Islet precursor cell (in vitro differentiated cells): ENCODE data around the gene HLF.
A peak's percentile ranks its signal among the peaks of the same experiment; 100 is the strongest.

Experiments
- DNase-seq: peaks from one replicate; pipeline ENCODE4 v3.0.0-alpha.2; 2018

Gene HLF

DNA sequence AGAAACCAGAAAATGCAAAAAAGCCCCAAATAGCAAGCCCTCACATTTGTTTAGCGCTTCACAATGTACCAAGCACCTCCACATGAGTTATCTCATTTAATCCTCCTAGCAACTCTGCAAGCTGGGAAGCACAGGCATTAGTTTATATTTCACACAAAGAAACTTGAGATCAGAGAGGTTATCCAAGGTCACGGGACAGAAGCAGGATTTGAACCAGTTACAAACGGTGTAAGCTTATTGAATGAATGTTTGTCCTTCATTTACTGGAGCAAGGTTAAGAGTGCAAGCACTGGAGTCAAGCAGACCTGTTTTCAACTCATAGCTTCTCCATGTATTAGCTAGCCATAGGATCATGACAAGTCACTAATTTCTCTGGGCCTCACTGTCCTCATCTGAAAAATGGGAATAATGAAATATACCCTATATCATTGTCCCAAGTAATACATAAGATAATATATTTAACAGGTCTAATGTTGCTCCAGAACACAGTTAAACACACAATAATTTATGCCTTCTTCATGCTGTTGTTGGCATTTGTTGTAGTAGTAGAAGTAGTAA, 6.1 kb upstream of the HLF start:
- DNase-seq = no peak

DNA sequence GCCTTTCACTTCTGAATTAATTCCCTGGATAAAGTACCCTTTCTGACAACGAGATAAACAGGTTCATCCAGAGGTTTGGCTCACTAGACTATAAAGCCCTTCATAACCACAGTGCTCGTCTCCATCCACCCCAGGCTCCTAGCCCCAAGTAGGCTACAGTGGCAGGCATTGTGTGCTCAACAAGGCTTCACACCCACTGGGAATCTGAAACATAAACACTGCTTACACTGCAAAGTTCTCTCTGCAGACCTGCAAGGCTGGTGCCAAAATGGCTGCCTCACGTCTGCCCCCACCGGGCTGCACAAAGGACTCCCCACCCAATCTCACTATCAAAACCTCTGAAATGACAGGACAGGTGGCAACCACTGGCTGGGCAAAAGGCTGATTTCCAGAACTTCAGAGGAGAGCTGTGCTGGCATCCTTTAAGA, 5.1 kb upstream of the HLF start:
- no peak for DNase-seq

DNA sequence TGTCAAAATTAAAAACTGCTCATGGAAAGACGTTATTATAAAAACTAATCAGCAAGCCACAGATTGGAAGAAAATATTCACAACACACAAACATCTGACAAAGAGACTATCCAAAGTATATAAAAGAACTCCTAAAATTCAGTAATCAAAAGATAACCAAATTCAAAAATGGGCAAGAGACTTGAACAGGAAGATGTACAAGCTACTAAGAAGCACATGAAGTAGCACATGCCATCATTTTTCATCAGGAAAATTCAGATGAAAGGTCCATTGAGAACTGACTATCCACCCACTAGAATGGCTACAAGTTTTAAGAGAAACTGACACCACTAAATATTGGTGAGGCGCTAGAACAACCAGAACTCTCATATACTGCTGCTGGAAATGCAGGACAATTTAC, 3.4 kb upstream of the HLF start:
- no peak for DNase-seq

DNA sequence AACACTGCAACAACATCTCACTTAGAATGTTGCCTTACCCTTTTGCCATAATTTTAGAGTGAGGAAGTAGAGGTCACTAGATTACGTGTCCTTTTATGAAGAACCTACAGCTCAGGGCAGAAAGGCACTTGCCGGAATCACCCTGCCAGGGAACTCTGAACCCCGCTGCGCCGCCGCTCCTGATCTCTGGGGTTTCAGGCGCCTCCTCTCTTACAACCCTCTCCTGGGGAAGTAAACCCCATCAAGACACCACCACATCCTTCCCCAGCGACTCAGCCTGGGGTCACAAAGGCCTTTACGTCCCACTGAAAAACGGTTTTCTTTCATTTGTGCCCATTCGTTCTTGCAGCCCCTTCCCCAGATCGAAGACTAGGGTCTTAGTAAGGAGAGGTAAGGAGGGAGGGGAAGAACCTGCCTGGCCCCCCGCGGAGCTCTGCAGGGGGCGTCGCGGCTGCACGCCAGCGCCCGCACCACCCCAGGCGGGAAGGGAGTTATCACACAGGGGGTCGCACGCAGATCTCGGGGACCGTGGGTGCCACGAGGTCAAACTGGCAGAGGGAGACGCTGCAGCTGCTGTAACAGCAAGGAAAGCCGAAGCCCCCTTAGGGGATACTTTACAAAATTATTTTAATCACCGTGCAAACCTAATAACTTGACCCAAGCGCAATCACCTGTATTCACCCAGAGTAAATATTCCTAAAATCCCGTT, 1.0 kb upstream of the HLF start:
- no peak for DNase-seq

DNA sequence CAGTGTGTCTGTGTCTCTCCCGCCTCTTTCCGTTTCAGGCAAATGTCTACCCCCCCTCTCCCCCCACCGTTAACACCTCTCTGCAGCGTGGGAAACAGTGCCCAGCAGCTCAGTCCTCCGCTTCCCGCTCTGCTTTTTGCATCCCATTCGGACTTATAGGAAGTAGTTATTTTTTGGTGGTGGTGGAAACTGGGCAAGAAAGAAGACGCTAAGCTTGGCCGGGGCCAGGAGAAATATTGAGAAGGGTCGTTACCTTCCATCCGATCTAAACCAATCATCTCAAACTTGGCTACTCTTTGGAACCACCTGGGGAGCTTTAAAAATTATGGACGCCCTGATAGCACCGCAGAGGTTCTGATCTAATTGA, 499 bp upstream of the HLF start:
- DNase-seq = no peak

DNA sequence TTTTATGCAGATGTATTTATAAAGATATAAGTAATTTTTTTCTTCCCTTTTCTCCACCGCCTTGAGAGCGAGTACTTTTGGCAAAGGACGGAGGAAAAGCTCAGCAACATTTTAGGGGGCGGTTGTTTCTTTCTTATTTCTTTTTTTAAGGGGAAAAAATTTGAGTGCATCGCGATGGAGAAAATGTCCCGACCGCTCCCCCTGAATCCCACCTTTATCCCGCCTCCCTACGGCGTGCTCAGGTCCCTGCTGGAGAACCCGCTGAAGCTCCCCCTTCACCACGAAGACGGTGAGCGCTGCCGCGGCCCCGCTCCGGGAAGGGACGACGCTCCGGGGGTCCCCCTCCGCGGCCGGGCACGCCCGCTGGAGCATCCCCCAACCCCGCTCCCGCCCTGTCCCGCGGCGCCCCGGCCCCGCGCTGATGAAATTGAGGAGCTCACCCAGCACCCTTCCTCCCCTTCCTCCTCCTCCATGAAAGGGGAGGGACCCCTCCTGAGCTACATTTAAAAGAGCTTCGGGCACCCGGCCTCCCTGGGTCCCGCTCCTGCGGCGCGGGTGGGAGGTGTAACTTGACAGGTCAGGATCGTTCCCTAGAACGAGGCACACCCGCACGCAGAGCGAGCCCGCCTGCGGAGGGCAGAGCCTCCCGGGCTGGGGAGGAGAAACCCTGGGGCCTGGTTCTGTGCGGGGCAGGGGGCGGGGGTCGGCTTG, 706 bp downstream of the HLF start:
- peak; percentile 67 for DNase-seq

DNA sequence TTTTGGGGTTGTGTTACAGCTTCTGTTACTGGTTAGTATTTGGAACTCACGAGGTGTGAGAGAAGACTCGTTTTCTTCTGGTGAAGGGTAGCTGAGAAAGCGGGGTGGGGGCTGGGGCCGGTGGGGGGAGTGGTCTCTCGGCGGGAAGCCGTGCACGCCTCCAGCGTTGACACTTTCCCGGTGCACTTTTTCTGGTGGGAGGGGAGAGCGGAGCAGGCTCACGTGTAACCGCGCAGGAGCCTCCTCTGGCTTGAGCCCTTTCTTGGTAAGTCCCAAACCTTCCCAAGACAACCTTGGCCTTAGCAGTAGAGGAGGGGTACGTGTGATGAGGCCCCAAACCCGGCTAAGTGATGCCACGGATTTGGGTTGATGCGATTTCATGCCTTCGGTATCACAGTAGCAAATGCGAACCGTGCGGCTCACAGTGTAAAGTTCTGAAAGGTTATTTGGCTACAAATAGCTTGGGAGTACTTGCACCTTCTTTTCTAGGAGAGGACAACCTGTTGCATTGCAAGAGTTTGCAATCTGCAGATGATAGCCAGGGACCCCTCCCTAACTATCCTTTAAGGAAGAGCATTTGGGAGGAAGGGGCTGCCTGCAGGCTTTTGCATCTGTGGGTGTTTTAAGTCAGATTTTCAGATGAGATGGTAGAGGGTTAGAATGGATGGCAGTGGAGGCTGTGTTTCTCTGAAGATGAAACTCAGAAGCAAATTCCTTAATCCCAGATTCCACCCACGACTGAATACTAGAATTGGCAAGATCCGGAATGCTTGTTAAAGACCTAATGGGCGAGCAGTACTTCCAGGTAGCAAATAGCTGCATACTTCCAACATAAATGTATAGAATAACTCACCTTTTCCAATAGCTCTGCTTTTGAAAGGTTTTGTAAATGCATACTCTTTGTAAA, 1.5 kb downstream of the HLF start:
- DNase-seq = peak; percentile 56

DNA sequence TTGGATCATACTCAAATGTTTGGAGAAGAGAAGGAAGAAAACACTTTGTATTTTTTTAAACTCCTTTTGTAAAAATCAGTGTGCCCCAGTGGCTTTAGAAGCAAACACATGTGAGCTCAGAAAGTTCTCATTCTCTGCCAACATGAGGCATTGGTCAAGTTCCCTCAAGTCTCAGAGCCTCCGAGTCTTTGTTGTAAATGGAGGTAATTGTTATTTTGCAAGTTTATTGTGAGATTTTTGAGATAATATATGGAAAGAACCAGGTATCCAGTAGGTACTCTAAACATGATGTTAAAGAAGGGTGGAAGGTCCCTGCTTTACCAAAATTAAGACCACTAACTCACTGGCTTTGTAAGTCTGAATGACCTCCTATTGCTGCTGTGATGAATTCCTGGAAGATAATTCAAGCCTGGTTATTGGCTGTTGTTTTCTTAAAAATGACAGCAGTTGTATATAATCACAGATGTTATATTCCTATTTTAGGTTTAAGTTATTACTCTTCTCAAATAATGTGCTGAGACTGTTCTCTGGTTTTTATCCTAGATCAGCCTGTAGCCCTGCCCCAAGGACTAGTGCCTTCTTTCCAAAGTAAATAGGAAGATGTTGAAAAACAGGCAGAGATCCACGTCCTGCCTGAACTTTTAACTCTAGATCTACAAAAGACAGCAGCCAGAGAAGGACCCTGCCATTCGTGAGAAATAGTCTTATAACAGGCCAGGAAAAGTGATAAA, 2.4 kb downstream of the HLF start:
- no peak for DNase-seq

DNA sequence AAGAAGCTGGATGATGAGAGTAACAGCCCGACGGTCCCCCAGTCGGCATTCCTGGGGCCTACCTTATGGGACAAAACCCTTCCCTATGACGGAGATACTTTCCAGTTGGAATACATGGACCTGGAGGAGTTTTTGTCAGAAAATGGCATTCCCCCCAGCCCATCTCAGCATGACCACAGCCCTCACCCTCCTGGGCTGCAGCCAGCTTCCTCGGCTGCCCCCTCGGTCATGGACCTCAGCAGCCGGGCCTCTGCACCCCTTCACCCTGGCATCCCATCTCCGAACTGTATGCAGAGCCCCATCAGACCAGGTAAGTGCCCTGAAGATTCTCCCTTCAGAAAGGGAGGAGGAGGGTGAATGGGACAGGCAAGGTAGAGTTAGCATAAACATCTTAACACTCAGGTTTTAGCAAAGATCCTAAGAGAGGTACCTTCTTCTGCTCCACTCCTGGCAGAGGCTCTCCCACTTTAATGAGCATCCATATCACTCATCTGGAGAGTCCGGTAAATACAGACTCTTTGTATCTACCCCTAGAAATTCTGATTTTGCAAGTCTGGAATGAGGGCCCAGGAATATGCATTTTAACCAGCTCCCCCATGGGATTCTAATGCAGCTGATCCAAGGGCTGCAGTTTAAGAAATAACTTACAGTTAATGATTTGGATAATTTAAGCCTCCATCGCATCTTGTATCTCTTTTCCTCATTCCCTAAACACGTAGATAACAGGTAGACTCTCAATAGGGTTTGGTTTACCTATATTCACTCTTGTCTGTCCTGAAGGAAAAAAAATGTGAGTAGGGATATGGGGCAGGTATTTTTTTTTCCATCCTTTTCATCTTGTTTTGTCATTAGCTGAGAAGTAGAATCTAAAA, 3.3 kb downstream of the HLF start:
- DNase-seq = no peak

DNA sequence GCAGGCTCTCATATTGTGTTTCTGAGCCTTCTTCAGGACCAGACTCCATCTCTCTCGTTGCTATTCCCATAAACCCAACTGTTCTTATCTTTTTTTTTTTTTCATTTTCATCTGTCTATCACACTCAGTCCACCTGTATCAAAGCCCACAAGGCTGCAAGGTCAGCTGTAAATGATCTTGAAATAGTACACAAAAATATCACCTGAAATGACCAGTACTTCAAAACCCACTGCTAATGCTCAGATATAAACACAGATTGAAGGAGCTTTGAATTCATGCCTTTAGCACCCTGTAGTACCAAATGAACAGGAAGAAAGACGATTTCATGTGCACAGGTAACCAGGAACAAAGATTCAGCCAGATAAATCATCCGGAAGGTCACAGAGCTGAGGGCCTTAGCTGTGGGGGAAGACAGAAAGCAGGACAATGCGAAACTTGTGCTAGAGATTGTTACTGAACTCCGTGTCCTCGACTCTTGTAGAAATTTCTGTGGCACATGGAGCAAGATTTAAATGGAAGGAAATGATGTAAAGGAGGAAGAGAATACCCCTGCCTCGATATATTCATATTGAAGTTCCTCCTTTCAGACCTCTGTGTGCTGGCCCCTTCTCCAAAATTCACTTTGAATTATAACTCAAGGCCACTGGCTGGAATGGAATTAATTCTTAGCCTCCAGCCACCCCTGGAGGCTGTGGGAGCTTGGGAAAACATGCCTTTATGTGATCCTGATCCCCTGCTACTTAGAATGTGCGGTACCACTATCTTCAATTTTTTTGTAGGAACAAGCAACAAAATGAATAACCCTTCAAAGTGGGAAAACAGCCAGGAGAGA, 4.1 kb downstream of the HLF start:
- DNase-seq = no peak

DNA sequence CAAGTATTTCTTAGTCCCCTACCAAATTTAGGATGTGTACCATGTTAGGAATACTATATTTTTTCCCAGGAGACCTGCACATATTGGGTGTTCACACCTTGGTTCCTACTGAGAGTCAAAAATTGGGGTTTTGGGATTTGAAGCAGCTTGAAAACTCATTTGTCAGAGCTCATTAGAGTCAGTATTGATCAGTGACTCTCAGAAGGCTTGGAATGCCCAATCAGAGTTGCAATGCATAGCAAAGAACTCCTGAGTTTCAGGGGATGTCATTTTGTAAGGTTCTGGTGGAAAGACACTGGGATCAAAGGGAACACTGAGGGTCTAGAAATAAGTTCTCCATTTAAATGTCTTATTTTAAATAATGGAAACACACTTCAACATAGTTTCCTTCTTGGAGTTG, 5.1 kb downstream of the HLF start:
- no peak for DNase-seq

DNA sequence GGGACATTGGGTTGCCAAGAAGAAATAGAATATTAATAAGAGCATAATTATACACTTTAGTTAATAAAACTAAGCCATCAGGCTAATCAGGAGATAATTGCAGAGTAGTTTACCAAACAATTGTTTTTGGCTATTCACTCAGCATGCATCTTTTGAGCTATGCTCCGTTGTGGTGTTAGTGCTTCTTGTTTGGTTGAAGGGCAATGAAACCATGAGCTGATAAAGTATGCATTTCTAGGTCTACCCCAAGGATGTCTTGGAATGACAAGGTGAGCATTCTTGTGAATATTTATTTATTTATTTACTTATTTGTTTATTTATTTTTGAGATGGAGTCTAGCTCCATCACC, 6.4 kb downstream of the HLF start:
- no peak for DNase-seq

DNA sequence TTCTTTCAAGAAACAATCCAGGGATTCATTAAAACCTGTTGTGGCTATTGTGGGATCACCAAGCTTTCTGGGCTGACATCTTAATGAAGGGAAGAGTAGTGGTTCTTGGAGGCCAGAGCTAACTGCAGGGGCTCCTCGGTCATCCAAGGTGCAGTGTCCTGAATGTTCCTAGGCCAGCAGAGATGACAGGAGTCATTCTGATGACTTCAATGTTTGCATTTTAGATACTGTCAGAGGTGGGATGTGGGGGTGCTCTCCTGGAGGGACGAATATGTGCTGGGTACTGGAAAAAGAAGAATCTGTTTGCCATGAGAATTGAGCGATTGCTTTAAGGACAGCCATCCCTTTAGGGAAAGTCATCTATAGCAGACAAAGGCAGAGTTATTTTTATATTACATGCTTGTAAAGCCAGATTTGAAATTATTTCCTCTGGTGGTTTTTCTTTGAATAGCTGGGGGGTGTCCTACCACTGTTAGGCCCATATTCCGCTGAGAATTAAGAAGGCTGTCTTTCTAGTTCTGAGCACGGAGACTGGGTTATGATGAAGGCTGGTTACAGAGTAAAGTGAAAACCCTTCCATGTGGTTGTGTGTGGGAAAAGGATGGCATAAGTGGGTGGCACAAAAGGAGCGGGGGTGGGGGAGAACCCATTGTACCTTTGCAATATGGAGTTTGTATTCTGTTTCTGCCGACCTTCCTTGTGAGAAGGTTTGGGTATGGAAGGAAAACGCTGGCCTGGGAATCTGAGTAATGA, 7.4 kb downstream of the HLF start:
- DNase-seq = no peak

DNA sequence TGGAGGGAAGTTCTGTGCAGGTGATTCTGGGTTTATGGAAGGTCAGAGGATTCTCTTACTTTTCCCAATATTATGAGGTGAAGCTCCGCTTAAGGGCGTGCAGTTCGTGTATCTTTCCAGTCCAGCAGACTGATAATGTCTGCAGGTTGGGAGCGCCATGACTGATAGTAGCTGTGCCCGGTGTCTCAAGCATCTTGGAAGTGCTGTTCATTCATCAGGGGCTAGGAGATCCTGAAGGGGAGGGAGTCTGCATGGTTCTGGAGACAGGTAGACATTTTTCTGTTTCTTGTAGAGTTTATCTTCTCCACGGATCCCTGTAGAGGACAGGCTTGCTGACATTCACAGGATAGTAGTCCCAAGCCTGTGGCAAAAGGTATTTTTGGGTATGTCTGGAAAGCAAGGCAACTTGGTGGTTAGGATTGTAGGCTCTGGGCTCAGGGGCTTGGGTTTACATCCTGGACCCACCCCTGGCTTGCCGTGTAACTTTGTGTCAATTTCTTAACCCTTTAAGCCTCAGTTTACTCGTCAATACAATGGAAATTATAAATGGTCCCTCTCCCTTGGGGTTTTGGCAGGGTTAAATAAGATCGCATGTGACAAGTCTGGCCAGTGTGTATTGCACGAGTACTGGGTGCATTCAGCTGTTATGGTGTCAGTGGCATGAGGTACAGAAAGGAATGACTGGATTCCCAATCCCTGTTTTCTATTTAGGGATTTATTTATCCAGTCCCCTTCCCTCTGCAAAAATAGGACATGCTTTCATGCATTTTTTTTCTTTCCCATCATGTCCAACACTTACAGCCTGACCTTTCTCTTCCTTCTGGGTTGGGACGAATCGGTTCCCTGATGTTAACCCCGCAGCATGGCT, 8.2 kb downstream of the HLF start:
- DNase-seq = no peak

DNA sequence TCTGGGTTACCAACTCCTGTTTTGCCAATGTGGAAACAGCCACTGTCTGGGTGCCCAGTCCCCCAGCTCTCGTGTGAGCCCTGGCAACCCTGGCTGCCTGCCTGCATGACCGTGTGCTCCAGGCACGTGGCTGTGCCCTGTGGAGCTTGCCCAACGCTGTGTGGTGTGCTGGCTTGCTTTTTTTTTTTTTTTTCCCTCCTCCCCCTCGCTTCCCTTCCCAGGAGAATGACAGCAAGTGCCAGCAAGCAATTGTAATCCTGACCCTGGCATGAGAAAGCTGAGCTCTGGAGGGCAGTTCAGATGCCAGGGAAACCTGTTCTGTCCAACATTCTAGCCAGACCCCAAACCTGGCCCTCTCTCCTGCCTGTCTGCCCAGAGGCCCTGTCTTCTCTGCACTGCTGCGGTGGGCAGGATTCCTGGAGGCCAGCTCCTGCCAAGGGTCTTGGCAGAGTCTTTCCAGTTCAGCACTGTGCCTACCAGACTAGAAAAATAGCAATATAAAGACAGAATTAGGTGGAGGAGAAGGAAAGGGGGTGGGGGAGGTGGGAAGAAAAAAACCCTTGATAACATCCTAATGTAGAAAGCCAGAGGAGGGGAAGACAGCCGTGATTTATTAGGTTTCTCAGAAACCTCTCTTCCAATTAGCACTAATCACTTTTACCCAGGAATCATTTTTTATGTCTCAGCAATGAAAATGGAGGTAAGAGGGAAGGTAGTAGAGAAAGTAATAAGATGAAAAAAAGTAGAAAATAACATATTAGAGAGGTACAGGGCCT, 9.0 kb downstream of the HLF start:
- DNase-seq = no peak

DNA sequence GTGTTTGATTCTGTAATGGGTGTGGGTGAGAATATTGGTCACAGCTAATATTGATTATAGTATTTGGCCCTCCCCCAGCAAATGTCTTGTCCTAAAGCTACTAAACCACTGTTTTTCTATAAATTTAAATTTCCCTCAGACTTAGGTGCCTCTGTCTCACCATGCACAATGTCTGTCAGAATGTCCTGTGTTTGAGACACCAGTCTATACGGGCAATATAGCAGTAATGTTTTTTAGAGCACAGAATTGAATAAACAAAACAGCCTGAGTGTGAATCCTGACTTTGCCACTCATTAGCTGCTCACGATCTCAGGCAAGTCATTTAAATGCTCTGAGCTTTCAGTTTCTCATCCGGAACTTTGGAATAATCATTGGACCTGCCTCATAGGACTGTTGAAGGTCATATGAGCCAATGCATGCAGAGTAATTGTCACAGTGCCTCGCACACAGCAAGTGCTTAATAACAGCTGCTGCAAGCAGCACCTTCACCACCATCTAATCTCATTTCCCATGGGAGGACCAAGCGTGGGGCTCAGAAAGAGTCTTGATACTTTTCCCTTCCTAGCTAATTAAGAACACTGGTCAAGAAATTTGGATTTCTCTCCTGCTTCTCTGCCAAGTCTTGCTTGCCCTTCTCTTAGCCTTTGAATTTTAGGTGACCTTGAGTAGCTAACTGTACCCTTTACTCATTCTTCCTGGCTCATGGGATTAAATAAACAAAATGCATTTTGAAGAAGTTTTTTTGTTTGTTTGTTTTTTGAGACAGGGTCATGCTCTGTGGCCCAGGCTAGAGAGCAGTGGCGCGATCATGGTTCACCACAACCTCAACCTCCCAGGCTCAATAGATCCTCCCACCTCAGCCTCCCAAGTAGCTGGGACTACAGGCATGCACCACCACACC, 9.8 kb downstream of the HLF start:
- no peak for DNase-seq
